HepG2 (cell line): Measurements from ENCODE around the gene HCRTR1. TPM values are rescaled to one million over a fixed set of nuclear protein-coding genes. Genes with fewer than 3 reads are reported as not detected.
A peak's percentile ranks its signal among the peaks of the same experiment; 100 is the strongest.

Source experiments
- ATF4 ChIP-seq, 2 experiments: fragments of 450-650 bp in 1 of 2; sonication (generic) in 1 of 2; formaldehyde crosslinking; IDR thresholded peaks; 2 replicates each; pipeline versions ENCODE4 v1.5.0 to v1.8.0; 2020 to 2022; ENCODE audit warnings: mild to moderate bottlenecking in 1 of 2, missing genetic modification reagents in 1 of 2
- CCAR2 ChIP-seq: fragments of 200-400 bp; formaldehyde crosslinking; optimal IDR thresholded peaks from 2 replicates; pipeline ENCODE3; 2018; ENCODE audit warnings: low read depth, mild to moderate bottlenecking, low read length, moderate library complexity
- CEBPZ ChIP-seq: IDR thresholded peaks from 2 replicates; pipeline ENCODE4 v1.6.1; 2012; ENCODE audit warnings: low read length, improper control_type of control experiment
- KMT2B ChIP-seq: IDR thresholded peaks from 2 replicates; pipeline ENCODE4 v1.6.1; 2016; ENCODE audit warnings: missing genetic modification reagents, missing compliant biosample characterization
- MAX ChIP-seq: IDR thresholded peaks from 2 replicates; pipeline ENCODE4 v1.6.1; 2012; ENCODE audit warnings: inconsistent platforms
- MNT ChIP-seq: fragments of 450-650 bp; IDR thresholded peaks from 2 replicates; pipeline ENCODE4 v1.6.1; 2016
- MXI1 ChIP-seq: IDR thresholded peaks from 3 replicates; pipeline ENCODE4 v1.6.1; 2012; ENCODE audit warnings: low read depth, low read length, inconsistent platforms, borderline replicate concordance
- MYC ChIP-seq: sonication (generic); formaldehyde crosslinking; IDR thresholded peaks from 2 replicates; pipeline ENCODE4 v1.9.0; 2021; ENCODE audit warnings: missing genetic modification reagents, borderline replicate concordance
- NFKBIZ ChIP-seq: IDR thresholded peaks from 2 replicates; pipeline ENCODE4 v1.6.1; 2018; ENCODE audit warnings: missing genetic modification reagents, missing compliant biosample characterization
- RNF219 ChIP-seq: sonication (generic); formaldehyde crosslinking; IDR thresholded peaks from 2 replicates; pipeline ENCODE4 v1.5.0; 2020; ENCODE audit warnings: mild to moderate bottlenecking, missing genetic modification reagents
- SKI ChIP-seq: fragments of 450-650 bp; IDR thresholded peaks from one replicate; pipeline ENCODE4 v1.6.1; 2018; ENCODE audit warnings: mild to moderate bottlenecking; ENCODE audit not compliant: partially characterized antibody
- U2AF1 ChIP-seq: fragments of 200-400 bp; formaldehyde crosslinking; optimal IDR thresholded peaks from 2 replicates; pipeline ENCODE3; 2017; ENCODE audit warnings: mild to moderate bottlenecking, low read depth, low read length
- ZBTB4 ChIP-seq: sonication (generic); formaldehyde crosslinking; IDR thresholded peaks from 2 replicates; pipeline ENCODE4 v1.4.0; 2020; ENCODE audit warnings: missing genetic modification reagents, mild to moderate bottlenecking, borderline replicate concordance
- ZFP37 ChIP-seq: sonication (generic); formaldehyde crosslinking; IDR thresholded peaks from 2 replicates; pipeline ENCODE4 v1.4.0; 2020; ENCODE audit warnings: missing genetic modification reagents, borderline replicate concordance
- ZNF251 ChIP-seq: sonication (generic); formaldehyde crosslinking; IDR thresholded peaks from 2 replicates; pipeline ENCODE4 v1.9.0; 2021; ENCODE audit warnings: mild to moderate bottlenecking, missing genetic modification reagents
- ZNF256 ChIP-seq: sonication (generic); formaldehyde crosslinking; conservative IDR thresholded peaks from 2 replicates; pipeline ENCODE4 v1.4.0; 2020; ENCODE audit warnings: missing genetic modification reagents
- polyA plus RNA-seq, 8 experiments: library from polyadenylated mRNA; depleted of rRNA in 3 of 8; stranded (reverse) in 7 of 8; unstranded in 1 of 8; fragments of >200 nt; fragmentation: Illumina TruSeq in 4 of 8; extraction: Trizol in 4 of 8; gene quantifications; 2 replicates each; pipeline versions ENCODE4 v1.2.1 to v1.2.3, GENCODE V29; 2011 to 2016; ENCODE audit warnings: low read depth in 4 of 8, missing spikeins in 1 of 8, mixed read lengths in 1 of 8; ENCODE audit not compliant: insufficient read depth in 1 of 8
- total RNA-seq, 5 experiments: library from RNA; depleted of rRNA; stranded (reverse); fragments of >200 nt; fragmentation: Illumina TruSeq; extraction: Trizol; gene quantifications; 2 replicates each; pipeline ENCODE4 v1.2.3, GENCODE V29; 2016; ENCODE audit warnings: low read depth in 1 of 5

Gene HCRTR1
- total and polyA plus RNA-seq, 2 of the 13 experiments (the other 11 are each of a cell fraction or from before 2014, with no cell fraction given): not detected

- TF ChIP-seq ZBTB4 (CRISPR knock-in tag): peak; percentile 50; the same call in 1 of the 2 replicates
- TF ChIP-seq CCAR2: no peak
- peak; percentile 89 for TF ChIP-seq MAX
- TF ChIP-seq NFKBIZ (CRISPR knock-in tag): 0 out of 2 replicates have a peak, but pooled peaks have one; percentile 51
- peak; percentile 75; the same call in 1 of the 2 replicates for TF ChIP-seq MYC (CRISPR knock-in tag)
- TF ChIP-seq ZNF251 (CRISPR knock-in tag): no peak
- peak; percentile 47 for TF ChIP-seq SKI
- TF ChIP-seq ZNF256 (CRISPR knock-in tag): 0 out of 2 replicates have a peak, but pooled peaks have one; percentile 65
- peak; percentile 74 for TF ChIP-seq MNT
- TF ChIP-seq KMT2B: no peak
- no peak for TF ChIP-seq RNF219 (CRISPR knock-in tag)
- peak in 1 of 2 experiments; percentile 91; a peak in 2 of 4 replicates for TF ChIP-seq ATF4 (CRISPR knock-in tag; IDR thresholded peaks at IDR 0.05)
- TF ChIP-seq CEBPZ: no peak
- TF ChIP-seq MXI1: peak; percentile 95; the same call in 2 of the 3 replicates
- TF ChIP-seq U2AF1: no peak
- TF ChIP-seq ZFP37 (CRISPR knock-in tag): no peak
Observed at GRCh38 chr1:31572323-31573104, 45.0 kb upstream of the HCRTR1 start (continued).
